C4-2B (cell line): Measurements from ENCODE around the gene NFASC.

Experiments used
- H3K27ac ChIP-seq: fragments of 450-650 bp; 2 replicates; pipeline ENCODE4 v1.5.1; 2017
- ZFX ChIP-seq: fragments of 450-650 bp; IDR thresholded peaks from 2 replicates; pipeline ENCODE4 v1.6.1; 2017
- TF ChIP-seq, protein P1 (sequence below): fragments of 450-650 bp; conservative IDR thresholded peaks from 2 replicates; pipeline ENCODE4 v1.5.1; 2017; ENCODE audit warnings: mild to moderate bottlenecking

Gene NFASC

DNA sequence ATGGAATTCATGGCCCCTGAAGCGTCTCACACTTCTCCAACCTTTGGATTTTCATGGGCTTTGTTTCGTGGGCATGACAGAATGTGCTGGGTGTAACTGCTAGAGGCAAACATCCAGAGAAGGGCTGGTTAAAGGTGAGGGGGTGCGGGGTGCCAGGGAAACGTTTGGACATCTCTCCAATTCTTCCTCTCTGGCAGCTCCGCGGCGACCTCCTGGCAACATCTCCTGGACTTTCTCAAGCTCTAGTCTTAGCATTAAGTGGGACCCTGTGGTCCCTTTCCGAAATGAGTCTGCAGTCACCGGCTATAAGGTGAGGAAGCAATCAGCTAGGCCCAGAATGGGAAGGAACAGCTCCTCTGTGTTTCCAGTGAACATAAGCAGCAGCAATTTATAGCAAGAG lies 201.6 kb downstream of the NFASC start:
- no peak for TF ChIP-seq ZFX
- TF ChIP-seq, protein P1, sequence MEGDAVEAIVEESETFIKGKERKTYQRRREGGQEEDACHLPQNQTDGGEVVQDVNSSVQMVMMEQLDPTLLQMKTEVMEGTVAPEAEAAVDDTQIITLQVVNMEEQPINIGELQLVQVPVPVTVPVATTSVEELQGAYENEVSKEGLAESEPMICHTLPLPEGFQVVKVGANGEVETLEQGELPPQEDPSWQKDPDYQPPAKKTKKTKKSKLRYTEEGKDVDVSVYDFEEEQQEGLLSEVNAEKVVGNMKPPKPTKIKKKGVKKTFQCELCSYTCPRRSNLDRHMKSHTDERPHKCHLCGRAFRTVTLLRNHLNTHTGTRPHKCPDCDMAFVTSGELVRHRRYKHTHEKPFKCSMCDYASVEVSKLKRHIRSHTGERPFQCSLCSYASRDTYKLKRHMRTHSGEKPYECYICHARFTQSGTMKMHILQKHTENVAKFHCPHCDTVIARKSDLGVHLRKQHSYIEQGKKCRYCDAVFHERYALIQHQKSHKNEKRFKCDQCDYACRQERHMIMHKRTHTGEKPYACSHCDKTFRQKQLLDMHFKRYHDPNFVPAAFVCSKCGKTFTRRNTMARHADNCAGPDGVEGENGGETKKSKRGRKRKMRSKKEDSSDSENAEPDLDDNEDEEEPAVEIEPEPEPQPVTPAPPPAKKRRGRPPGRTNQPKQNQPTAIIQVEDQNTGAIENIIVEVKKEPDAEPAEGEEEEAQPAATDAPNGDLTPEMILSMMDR, result no peak
- H3K27ac ChIP-seq, result no peak overlapping the region
